SH-SY5Y (cell line): ENCODE data around the gene VENTX.

Experiments used
- GATA2 ChIP-seq: IDR thresholded peaks from 2 replicates; pipeline ENCODE4 v1.6.1; 2011; ENCODE audit warnings: mild to moderate bottlenecking, low read depth, low read length
- GATA3 ChIP-seq: IDR thresholded peaks from 2 replicates; pipeline ENCODE4 v1.6.1; 2011; ENCODE audit warnings: low read depth, mild to moderate bottlenecking, low read length, moderate library complexity

Gene VENTX

DNA sequence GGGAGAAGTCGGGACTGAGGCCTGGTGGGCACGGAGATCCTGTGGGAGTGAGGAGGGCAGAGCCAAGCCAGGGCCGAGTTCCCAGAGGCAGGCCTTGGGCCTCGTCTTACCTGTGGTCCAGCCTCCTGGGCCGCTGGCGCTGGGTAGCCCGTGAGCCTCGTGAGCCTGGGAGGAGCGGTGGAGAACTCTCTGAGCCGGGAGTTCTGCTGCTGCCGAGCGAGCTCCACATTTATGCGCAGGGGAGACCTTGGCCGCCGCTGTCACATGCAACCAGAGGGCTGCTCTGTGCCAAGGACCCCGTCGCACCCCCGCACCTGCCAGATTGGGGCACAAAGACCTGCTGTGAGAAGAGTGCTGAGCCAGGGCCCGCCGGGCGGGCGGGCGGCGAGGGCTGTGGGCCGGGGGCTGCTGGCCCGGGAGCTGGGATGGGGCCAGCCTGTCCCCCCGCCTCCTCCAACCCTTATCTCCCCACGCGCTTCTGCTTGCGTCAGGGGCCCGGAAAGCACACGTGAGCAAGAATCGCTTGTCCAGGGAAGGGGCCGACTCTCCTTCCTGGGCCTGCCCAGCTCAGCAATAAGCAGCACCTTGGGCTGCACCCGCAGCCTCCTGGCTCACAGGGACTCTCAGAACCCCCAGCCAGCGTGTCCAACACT lies 10.2 kb downstream of the VENTX start:
- TF ChIP-seq GATA2 (no peak), GATA3 (no peak)

DNA sequence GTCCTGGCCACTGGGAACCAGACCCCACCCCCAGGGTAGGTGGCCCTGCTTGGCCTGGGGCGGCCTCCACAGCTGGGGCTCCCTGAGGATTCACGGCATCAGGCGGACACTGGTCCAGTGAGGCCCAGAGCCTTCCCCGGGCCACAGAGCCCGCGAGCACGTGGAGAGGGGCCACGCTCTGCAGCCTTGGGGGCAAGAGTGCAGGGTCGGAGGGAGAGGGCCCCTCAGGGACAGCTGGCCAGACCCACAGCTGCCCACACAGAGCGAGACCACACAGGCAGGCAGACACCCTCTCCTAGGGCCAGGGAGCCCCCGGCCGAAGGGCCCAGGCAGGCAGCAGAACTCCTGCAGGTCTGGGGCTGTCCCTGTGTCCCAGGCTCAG lies 10.7 kb downstream of the VENTX start:
- TF ChIP-seq GATA3, result no peak
- no peak for TF ChIP-seq GATA2

- TF ChIP-seq GATA3 (no peak), GATA2 (no peak)
Measured at GRCh38 chr10:133249094-133249780, 11.6 kb downstream of the VENTX start.

GRCh38 chr10:133249975-133250754 lies 12.5 kb downstream of the VENTX start:
- no peak for TF ChIP-seq GATA2
- no peak for TF ChIP-seq GATA3

GRCh38 chr10:133251388-133252222 lies 13.9 kb downstream of the VENTX start:
- TF ChIP-seq GATA3 (no peak), GATA2 (no peak)

DNA sequence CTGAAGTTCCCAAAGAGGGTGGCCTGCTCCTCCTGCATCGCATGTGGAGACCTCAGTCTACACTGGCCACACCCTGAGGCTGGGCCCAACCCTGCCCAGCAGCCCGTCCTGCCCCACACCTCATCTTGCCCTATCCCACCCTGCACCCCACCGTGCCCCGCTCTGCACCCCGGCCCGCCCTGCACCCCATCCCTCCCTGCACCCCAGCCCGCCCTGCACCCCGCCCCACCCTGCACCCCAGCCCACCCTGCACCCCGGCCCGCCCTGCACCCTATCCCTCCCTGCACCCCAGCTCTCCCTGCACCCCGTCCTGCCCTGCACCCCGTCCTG lies 14.5 kb downstream of the VENTX start:
- TF ChIP-seq GATA2 (no peak), GATA3 (no peak)

GRCh38 chr10:133253361-133253955 lies 15.8 kb downstream of the VENTX start:
- no peak for TF ChIP-seq GATA2
- no peak for TF ChIP-seq GATA3

GRCh38 chr10:133254421-133255120 lies 16.9 kb downstream of the VENTX start:
- no peak for TF ChIP-seq GATA2
- TF ChIP-seq GATA3, result no peak

- TF ChIP-seq GATA2 (no peak), GATA3 (no peak)
Measured at GRCh38 chr10:133255323-133255722, 17.7 kb downstream of the VENTX start.

DNA sequence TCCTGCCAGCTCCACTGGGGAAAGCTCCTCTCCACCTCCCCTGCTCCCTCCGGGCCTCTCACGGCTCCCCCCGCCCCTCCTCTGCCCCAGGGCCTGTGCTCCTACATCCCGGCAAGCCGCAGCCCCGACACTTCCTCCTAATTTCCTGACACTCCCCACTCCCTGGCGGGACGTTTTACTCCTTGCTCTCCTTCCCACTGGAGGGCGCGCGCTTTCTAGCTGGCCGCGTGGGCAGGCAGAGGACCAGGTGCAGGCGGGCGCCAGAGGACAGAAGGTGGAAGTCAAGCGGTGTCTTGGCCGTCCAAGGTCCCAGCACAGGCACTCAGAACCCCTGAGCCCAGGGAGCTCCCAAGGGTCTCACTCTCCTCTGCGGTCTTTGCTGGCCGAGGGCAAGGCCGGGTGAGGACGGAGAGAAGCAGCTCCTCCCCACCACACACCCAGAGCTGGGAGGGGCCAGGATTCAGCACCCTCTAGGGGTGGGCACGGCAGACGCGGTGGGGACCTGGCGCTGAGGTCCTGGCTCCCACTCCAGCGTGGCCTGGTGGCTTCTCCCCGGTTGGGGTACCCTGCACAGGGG lies 19.9 kb downstream of the VENTX start:
- no peak for TF ChIP-seq GATA3
- no peak for TF ChIP-seq GATA2

- no peak for TF ChIP-seq GATA3
- no peak for TF ChIP-seq GATA2
Measured at GRCh38 chr10:133258066-133258817, 20.6 kb downstream of the VENTX start.

DNA sequence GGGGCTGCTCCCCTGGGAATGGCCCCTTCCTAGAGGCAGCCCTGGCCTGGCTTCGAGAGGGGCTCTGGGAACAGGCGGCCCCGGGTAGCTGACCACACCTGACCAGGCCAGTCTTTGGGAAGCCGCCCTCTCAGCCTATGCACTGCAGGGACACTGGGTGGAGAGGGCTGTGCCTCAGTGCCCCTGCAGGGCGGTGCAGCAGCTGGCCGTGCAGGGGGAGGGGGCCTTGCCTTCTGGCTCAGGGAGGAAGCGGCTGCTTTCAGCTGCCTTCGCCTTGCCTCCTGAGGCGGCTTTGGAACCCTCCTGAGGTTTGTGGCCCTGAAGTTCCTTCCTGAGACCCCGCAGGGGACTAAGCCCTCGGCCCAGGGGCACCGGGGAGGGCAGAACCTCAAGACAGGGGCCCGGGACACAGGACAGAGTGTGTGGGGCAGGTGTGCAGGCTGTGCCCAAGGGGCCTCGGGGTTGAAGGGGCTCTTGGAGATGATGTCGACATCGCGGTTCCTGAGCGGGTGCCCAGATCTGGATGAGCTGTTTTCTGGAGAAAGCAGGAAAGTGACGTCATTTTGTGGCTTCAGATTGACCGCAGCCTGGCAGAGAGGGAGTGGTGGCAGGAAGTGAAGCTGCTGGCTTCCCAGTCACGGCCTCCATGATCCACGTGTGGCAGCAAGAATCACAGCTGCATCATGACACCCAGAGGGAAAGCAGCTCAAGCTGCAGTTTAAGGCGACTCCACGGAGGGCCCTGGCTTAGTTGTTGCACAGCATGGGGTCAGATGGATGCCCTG lies 21.4 kb downstream of the VENTX start:
- TF ChIP-seq GATA2 (no peak), GATA3 (no peak)
